ENCODE measurements around the gene AP1G2. TPM values are rescaled to one million over a fixed set of nuclear protein-coding genes. Genes with fewer than 3 reads are reported as not detected.
"Not testable (repeated sequence)": the region's sequence is repeated elsewhere in the genome, so short reads cannot be mapped to it uniquely, and the experiment has no call there.

AP1G2 gene
- total RNA-seq, 1 donor from 2014 or later, result 262 TPM

DNA sequence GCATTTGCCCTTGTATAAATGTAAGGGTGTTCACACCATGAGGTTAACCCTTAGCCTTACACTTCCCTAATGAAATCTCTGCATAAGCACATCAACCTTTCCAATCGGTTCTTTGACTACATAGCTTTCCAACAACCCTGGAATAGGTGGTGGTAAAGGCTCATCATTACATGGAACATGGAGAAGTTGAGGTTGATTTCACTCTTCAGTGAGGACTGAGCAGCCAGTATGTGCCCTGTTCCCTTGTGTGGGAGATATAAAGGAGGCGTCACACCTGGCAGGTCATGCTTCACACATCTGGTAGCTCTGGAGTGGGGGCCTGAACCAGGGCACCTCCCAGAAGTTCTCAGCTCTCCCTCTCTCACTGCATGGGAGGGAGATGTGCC lies 32.7 kb upstream of the AP1G2 start:
- H3K36me3 Mint-ChIP-seq (ENCODE audit: insufficient read depth), result no peaks in the 10 kb centered on the region
- TF ChIP-seq, protein P1, sequence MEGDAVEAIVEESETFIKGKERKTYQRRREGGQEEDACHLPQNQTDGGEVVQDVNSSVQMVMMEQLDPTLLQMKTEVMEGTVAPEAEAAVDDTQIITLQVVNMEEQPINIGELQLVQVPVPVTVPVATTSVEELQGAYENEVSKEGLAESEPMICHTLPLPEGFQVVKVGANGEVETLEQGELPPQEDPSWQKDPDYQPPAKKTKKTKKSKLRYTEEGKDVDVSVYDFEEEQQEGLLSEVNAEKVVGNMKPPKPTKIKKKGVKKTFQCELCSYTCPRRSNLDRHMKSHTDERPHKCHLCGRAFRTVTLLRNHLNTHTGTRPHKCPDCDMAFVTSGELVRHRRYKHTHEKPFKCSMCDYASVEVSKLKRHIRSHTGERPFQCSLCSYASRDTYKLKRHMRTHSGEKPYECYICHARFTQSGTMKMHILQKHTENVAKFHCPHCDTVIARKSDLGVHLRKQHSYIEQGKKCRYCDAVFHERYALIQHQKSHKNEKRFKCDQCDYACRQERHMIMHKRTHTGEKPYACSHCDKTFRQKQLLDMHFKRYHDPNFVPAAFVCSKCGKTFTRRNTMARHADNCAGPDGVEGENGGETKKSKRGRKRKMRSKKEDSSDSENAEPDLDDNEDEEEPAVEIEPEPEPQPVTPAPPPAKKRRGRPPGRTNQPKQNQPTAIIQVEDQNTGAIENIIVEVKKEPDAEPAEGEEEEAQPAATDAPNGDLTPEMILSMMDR (IDR thresholded peaks at IDR 0.05; ENCODE audit: unreplicated experiment), result no peak
- H3K27me3 Mint-ChIP-seq, result peaks cover 5% of the 10 kb centered on the region
- no peaks in the 10 kb centered on the region for H3K4me1 Mint-ChIP-seq (ENCODE audit: low read depth)
- no peaks in the 10 kb centered on the region for H3K9me3 Mint-ChIP-seq (ENCODE audit: low read depth)
- no peak overlapping the region for H3K27ac Mint-ChIP-seq
- no peak for DNase-seq (ENCODE audit: low spot score, unreplicated experiment)
- H3K4me3 Mint-ChIP-seq (ENCODE audit: low read depth), result no peak overlapping the region

DNA sequence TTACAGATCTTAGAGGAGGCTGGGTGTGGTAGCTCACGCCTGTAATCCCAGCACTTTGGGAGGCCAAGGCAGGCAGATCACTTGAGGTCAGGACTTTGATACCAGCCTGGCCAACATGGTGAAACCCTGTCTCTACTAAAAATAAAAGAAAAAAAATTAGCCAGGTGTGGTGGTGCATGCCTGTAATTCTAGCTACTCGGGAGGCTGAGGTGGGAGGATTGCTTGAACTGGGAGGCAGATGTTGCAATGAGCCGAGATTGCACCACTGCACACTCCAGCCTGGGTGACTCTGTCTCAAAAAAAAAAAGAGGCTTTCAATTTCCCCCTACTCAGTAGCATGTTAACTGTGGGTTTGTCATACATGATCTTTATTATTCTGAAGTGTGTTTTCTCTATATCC lies 26.6 kb upstream of the AP1G2 start:
- not testable (repeated sequence) for H3K4me3 Mint-ChIP-seq (ENCODE audit: low read depth); H3K4me1 Mint-ChIP-seq (ENCODE audit: low read depth); H3K27ac Mint-ChIP-seq; H3K36me3 Mint-ChIP-seq (ENCODE audit: insufficient read depth); DNase-seq (ENCODE audit: low spot score, unreplicated experiment); H3K9me3 Mint-ChIP-seq (ENCODE audit: low read depth)
- H3K27me3 Mint-ChIP-seq, result peaks cover 11% of the 10 kb centered on the region

DNA sequence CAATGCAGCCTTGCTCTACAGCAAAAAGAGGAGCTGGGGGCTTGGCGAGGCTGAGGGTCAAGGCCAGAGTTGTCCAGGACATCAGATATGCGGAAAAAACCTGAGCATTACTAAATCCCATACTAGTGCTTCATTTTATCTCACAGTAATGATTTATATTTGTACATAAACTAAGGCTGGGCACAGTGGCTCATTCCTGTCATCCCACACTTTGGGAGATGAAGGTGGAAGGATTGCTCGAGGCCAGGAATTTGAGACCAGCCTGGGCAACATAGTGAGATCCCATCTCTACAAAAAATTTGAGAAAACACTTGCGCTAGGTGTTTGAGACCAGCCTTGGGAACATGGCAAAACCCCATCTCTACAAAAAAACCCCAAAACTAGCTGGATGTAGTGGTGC lies 22.6 kb upstream of the AP1G2 start:
- TF ChIP-seq, protein P1 (IDR thresholded peaks at IDR 0.05; ENCODE audit: unreplicated experiment), result no peak
- no peak overlapping the region for H3K4me3 Mint-ChIP-seq (ENCODE audit: low read depth)
- no peak for DNase-seq (ENCODE audit: low spot score, unreplicated experiment)
- H3K27me3 Mint-ChIP-seq, result peaks cover 17% of the 10 kb centered on the region
- no peak overlapping the region for H3K27ac Mint-ChIP-seq
- peaks cover 11% of the 10 kb centered on the region for H3K9me3 Mint-ChIP-seq (ENCODE audit: low read depth)
- no peaks in the 10 kb centered on the region for H3K4me1 Mint-ChIP-seq (ENCODE audit: low read depth)
- no peaks in the 10 kb centered on the region for H3K36me3 Mint-ChIP-seq (ENCODE audit: insufficient read depth)

DNA sequence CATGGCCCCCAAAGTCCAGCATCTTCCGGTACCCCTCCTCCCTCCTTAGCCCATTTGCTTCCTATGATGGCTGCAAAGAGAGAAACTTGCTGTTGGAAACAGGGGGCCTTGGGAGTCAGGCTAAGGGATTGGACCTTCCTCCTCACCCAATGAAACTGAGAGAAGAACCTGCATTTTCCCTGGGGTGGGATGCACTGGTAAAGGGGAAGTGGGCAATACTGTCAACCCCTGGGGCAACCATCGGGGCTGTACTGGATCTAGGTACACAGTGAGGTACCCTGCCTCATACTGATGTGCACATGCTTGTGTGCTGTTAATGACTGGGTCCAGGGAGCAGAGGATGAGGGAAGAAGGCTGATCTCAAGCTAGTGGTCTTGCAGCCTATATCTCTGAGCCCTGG lies 22.0 kb upstream of the AP1G2 start:
- H3K27me3 Mint-ChIP-seq, result peaks cover 14% of the 10 kb centered on the region
- H3K9me3 Mint-ChIP-seq (ENCODE audit: low read depth), result peaks cover 11% of the 10 kb centered on the region
- no peak overlapping the region for H3K4me3 Mint-ChIP-seq (ENCODE audit: low read depth)
- H3K4me1 Mint-ChIP-seq (ENCODE audit: low read depth), result no peaks in the 10 kb centered on the region
- H3K27ac Mint-ChIP-seq, result no peak overlapping the region
- TF ChIP-seq, protein P1 (IDR thresholded peaks at IDR 0.05; ENCODE audit: unreplicated experiment), result no peak
- no peak for DNase-seq (ENCODE audit: low spot score, unreplicated experiment)
- no peaks in the 10 kb centered on the region for H3K36me3 Mint-ChIP-seq (ENCODE audit: insufficient read depth)

DNA sequence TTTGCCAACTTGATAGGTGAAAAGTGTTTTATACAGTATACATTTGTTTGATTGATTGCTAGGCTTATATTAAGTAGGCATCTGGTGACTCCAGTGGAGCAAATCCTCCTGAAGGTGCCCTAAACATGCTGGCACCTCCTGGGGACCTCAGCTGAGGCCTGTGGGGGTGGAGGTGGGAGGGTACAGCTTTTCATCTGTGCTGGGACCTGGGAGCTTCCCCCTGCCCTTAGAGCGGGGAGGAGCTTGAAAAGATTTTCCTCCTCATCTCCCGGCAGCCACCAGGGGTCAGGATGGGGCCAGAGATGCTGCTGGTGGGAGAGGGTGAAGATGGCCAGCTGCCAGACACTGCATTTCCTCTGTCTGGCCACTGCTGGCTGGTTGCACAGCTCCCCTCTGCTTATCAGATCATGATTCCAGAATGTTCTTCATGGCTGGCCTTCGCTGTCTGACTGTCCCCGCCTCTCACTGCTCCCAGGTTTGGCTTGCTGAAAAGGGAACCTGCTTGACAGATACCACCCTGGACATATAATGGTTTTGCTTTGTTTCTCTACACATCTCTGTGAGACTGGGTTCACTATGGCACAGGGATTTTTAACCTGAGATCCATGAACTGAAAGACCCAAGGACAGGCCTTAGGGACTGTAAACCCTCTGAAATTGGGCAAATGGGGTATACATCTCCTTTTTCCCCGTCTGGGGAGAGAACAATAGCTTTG lies 21.4 kb upstream of the AP1G2 start:
- TF ChIP-seq, protein P1 (IDR thresholded peaks at IDR 0.05; ENCODE audit: unreplicated experiment), result peak; percentile 75
- DNase-seq (ENCODE audit: low spot score, unreplicated experiment), result peak; percentile 67
- Mint-ChIP-seq H3K27me3 (peaks cover 14% of the 10 kb centered on the region), H3K9me3 (ENCODE audit: low read depth) (peaks cover 11% of the 10 kb centered on the region), H3K4me1 (ENCODE audit: low read depth) (no peaks in the 10 kb centered on the region), H3K27ac (no peak overlapping the region), H3K4me3 (ENCODE audit: low read depth) (no peak overlapping the region), H3K36me3 (ENCODE audit: insufficient read depth) (no peaks in the 10 kb centered on the region)

DNA sequence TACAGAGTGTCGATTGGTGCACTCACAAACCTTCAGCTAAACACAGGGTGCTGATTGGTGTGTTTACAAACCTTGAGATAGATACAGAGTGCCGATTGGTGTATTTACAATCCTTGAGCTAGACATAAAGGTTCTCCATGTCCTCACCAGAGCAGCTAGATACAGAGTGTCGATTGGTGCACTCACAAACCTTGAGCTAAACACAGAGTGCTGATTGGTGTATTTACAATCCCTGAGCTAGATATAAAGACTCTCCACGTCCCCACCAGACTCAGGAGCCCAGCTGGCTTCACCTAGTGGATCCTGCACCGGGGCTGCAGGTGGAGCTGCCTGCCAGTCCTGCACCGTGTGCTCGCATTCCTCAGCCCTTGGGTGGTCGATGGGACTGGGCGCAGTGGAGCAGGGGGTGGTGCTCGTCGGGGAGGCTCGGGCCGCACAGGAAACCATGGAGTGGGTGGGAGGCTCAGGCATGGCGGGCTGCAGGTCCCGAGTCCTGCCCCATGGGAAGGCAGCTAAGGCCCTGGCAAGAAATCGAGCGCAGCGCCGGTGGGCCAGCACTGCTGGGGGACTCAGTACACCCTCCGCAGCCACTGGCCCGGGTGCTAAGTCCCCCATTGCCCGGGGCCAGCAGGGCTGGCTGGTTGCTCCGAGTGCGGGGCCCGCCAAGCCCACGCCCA lies 17.1 kb upstream of the AP1G2 start:
- not testable (repeated sequence) for H3K4me3 Mint-ChIP-seq (ENCODE audit: low read depth); H3K9me3 Mint-ChIP-seq (ENCODE audit: low read depth); H3K36me3 Mint-ChIP-seq (ENCODE audit: insufficient read depth); DNase-seq (ENCODE audit: low spot score, unreplicated experiment); H3K27ac Mint-ChIP-seq; H3K4me1 Mint-ChIP-seq (ENCODE audit: low read depth)
- H3K27me3 Mint-ChIP-seq, result peaks cover 32% of the 10 kb centered on the region

DNA sequence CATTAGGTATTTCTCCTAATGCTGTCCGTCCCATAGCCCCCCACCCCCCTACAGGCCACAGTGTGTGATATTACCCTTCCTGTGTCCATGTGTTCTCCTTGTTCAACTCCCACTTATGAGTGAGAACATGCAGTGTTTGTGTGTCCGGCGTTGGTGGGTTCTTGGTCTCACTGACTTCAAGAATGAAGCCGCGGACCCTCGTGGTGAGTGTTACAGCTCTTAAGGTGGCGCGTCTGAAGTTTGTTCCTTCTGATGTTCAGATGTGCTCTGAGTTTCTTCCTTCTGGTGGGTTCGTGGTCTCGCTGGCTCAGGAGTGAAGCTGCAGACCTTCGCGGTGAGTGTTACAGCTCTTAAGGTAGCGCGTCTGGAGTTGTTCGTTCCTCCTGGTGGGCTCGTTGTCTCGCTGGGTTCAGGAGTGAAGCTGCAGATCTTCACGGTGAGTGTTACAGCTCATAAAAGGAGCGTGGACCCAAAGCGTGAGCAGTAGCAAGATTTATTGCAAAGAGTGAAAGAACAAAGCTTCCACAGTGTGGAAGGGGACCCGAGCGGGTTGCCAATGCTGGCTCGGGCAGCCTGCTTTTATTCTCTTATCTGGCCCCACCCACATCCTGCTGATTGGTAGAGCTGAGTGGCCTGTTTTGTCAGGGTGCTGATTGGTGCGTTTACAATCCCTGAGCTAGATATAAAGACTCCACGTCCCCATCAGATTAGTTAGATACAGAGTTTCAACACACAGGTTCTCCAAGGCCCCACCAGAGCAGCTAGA lies 16.4 kb upstream of the AP1G2 start:
- peaks cover 39% of the 10 kb centered on the region for H3K27me3 Mint-ChIP-seq
- not testable (repeated sequence) for H3K27ac Mint-ChIP-seq; H3K4me3 Mint-ChIP-seq (ENCODE audit: low read depth)

More for the DNA sequence above, 16.4 kb upstream of the AP1G2 start:
- not testable (repeated sequence) for H3K36me3 Mint-ChIP-seq (ENCODE audit: insufficient read depth); DNase-seq (ENCODE audit: low spot score, unreplicated experiment); H3K9me3 Mint-ChIP-seq (ENCODE audit: low read depth); H3K4me1 Mint-ChIP-seq (ENCODE audit: low read depth)
